Esophagus squamous epithelium (tissue), 5 donors: ENCODE measurements around the gene ARF6. TPM values are rescaled to one million over a fixed set of nuclear protein-coding genes. Genes with fewer than 3 reads are reported as not detected.
"Not testable (repeated sequence)": the region's sequence is repeated elsewhere in the genome, so short reads cannot be mapped to it uniquely, and the experiment has no call there.

Source experiments
- DNase-seq: peaks from one replicate; lab custom pipeline; 2025; lab: John Stamatoyannopoulos, UW
- H3K27ac ChIP-seq, 4 donors: fragments of 200-600 bp; sonication (generic); one replicate each; pipeline ENCODE4 v1.5.1; 2016 to 2019; ENCODE audit warnings: mild to moderate bottlenecking in 1 of 4
- H3K27me3 ChIP-seq, 4 donors: fragments of 200-600 bp; sonication (generic); 1 replicate in 3 of 4; 2 replicates in 1 of 4; pipeline versions ENCODE4 v1.5.1 to v1.6.0; 2017 to 2021; ENCODE audit warnings: antibody characterized with exemption in 1 of 4
- H3K36me3 ChIP-seq, 3 donors: fragments of 200-600 bp; sonication (generic); one replicate each; pipeline ENCODE4 v1.5.1; 2016 to 2019
- H3K4me1 ChIP-seq, 3 donors: fragments of 200-600 bp; sonication (generic); one replicate each; pipeline ENCODE4 v1.5.1; 2017 to 2019
- H3K4me3 ChIP-seq, 4 donors: fragments of 200-600 bp; sonication (generic); 1 replicate in 3 of 4; 2 replicates in 1 of 4; pipeline ENCODE4 v1.5.1; 2016 to 2019; ENCODE audit warnings: mild to moderate bottlenecking in 2 of 4, moderate library complexity in 1 of 4
- H3K9me3 ChIP-seq, 3 donors: fragments of 200-600 bp; sonication (generic); one replicate each; pipeline ENCODE4 v1.5.1; 2016 to 2019
- POLR2A ChIP-seq, 4 donors: fragments of 450-650 bp; IDR thresholded peaks; one replicate each; pipeline ENCODE4 v1.6.1; 2017; ENCODE audit warnings: antibody characterized with exemption in 4 of 4, mild to moderate bottlenecking in 4 of 4, moderate library complexity in 3 of 4
- WGBS, 2 donors: methylation state at CpG; one replicate each; pipeline ENCODE4 v1.1.5; 2018; 5-methylcytosine and 5-hydroxymethylcytosine counted together
- intact Hi-C: fragments of 100-400 bp; cut with DNase I; formaldehyde crosslinking; loops from one replicate; pipeline ENCODE4 v1.15.0; 2022
- total RNA-seq, 4 donors: library from RNA; depleted of rRNA; stranded (reverse); fragments of >200 nt; gene quantifications; one replicate each; pipeline ENCODE4 v1.1.0, GENCODE V29; 2016
- TF ChIP-seq, protein P1 (sequence below), 6 experiments: fragments of 450-650 bp in 4 of 6; fragments of 200-600 bp in 2 of 6; sonication (generic) in 2 of 6; IDR thresholded peaks; one replicate each; pipeline ENCODE4 v1.5.1; 2016 to 2019; ENCODE audit warnings: antibody characterized with exemption in 6 of 6, mild to moderate bottlenecking in 4 of 6, moderate library complexity in 4 of 6
- donor health status: DM: yes; HTN: yes; CAD: no.

The ARF6 gene
- total RNA-seq, 4 donors from 2014 or later = 109 to 156 (median 133) TPM

DNA sequence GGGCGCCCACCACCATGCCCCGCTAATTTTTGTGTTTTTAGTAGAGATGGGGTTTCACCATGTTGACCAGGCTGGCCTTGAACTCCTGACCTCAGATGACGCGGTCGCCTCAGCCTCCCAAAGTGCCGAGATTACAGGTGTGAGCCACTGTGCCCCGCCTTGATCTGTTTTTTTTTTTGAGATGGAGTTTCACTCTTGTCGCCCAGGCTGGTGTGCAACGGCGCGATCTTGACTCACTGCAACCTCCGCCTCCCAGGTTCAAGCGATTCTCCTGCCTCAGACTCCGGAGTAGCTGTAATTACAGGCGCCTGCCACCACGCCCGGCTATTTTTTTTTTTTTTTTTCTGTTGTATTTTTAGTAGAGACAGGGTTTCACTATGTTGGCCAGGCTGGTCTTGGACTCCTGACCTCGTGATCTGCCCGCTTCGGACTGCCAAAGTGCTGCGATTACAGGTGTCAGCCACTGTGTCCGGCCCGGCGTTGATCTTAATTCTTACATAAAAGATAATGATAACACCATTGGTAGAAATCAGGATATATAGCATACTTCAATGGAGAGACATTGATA, 9.9 kb downstream of the ARF6 start:
- intact Hi-C loops, H3K36me3 ChIP-seq, DNase-seq, H3K4me3 ChIP-seq, H3K27me3 ChIP-seq, H3K9me3 ChIP-seq: not testable (repeated sequence)
- H3K27ac ChIP-seq = peak overlapping the region in 1 of 4 donors; percentile 13
- TF ChIP-seq, protein P1, sequence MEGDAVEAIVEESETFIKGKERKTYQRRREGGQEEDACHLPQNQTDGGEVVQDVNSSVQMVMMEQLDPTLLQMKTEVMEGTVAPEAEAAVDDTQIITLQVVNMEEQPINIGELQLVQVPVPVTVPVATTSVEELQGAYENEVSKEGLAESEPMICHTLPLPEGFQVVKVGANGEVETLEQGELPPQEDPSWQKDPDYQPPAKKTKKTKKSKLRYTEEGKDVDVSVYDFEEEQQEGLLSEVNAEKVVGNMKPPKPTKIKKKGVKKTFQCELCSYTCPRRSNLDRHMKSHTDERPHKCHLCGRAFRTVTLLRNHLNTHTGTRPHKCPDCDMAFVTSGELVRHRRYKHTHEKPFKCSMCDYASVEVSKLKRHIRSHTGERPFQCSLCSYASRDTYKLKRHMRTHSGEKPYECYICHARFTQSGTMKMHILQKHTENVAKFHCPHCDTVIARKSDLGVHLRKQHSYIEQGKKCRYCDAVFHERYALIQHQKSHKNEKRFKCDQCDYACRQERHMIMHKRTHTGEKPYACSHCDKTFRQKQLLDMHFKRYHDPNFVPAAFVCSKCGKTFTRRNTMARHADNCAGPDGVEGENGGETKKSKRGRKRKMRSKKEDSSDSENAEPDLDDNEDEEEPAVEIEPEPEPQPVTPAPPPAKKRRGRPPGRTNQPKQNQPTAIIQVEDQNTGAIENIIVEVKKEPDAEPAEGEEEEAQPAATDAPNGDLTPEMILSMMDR (IDR thresholded peaks at IDR 0.05) = peak in 1 of 6 experiments; percentile 16
- peaks cover 13 to 68% (median 24%) of the 10 kb centered on the region in 3 donors for H3K4me1 ChIP-seq
- 78 to 82% methylated on average over 22 of the region's 24 CpGs for WGBS, 2 donors

DNA sequence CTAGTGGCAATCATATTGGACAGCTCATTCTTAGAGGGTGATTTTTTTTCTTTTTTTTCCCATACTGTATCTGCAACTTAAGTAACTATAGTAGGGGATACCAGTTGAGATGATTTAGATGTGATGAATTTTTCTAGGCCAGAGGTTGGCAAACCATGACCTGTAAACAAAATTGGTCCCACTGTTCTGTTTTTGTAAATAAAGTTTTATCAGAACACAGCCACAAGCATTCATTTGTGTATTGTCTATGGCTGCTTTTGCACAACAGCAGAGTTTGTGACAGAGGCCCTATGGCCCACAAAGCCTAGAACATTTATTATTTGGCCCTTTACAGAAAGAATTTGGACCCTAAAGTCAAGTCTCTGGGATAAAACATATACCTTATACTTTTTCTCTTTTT, 11.4 kb downstream of the ARF6 start:
- DNase-seq = no peak
- Histone ChIP-seq H3K9me3 (no peaks in the 10 kb centered on the region), H3K4me1 (peaks cover 8 to 68% (median 19%) of the 10 kb centered on the region in 3 donors), H3K27me3 (no peaks in the 10 kb centered on the region), H3K27ac (peak overlapping the region in 2 of 4 donors; percentile 89 to 90), H3K36me3 (no peaks in the 10 kb centered on the region), H3K4me3 (no peak overlapping the region)
- TF ChIP-seq POLR2A (IDR thresholded peaks at IDR 0.05) = no peak
- TF ChIP-seq, protein P1 (IDR thresholded peaks at IDR 0.05) = no peak
- intact Hi-C loops = no loop called here

DNA sequence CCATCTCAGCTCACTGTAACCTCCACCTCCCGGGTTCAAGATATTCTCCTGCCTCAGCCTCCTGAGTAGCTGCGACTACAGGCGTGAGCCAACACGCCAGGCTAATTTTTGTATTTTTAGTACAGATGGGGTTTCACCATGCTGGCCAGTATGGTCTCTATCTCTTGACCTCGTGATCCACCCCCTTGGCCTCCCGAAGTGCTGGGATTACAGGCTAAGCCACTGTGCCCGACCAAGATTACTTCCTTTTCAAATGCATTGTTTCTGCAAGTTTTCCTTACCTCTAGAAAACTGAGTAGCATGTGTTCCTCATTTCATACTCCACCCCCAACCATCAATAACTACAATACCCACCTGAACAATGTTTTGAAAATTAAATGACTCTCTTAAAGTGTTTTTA, 13.1 kb downstream of the ARF6 start:
- intact Hi-C loops = no loop called here
- TF ChIP-seq, protein P1 (IDR thresholded peaks at IDR 0.05) = no peak
- no peak for TF ChIP-seq POLR2A (IDR thresholded peaks at IDR 0.05)
- H3K27me3 ChIP-seq = no peaks in the 10 kb centered on the region
- no peaks in the 10 kb centered on the region for H3K9me3 ChIP-seq
- peak overlapping the region; percentile 42 to 90 (median 86) for H3K27ac ChIP-seq
- WGBS, 2 donors = 51 to 72% methylated on average over 7 of the region's 7 CpGs
- H3K36me3 ChIP-seq = no peaks in the 10 kb centered on the region
- no peak for DNase-seq
- H3K4me3 ChIP-seq = no peak overlapping the region
- H3K4me1 ChIP-seq = peaks cover 14 to 68% (median 22%) of the 10 kb centered on the region in 3 donors

GRCh38 chr14:49907186-49907585, 14.3 kb downstream of the ARF6 start:
- no peaks in the 10 kb centered on the region for H3K27me3 ChIP-seq
- 27 to 45% methylated on average over 5 of the region's 5 CpGs for WGBS, 2 donors
- no peak overlapping the region for H3K4me3 ChIP-seq
- H3K4me1 ChIP-seq = peaks cover 17 to 73% (median 25%) of the 10 kb centered on the region in 3 donors
- H3K27ac ChIP-seq = peak overlapping the region; percentile 78 to 90 (median 86)
- no peak for DNase-seq
- H3K36me3 ChIP-seq = no peaks in the 10 kb centered on the region
- TF ChIP-seq POLR2A (IDR thresholded peaks at IDR 0.05) = no peak
- TF ChIP-seq, protein P1 (IDR thresholded peaks at IDR 0.05) = no peak
- intact Hi-C loops = no loop called here
- H3K9me3 ChIP-seq = no peaks in the 10 kb centered on the region

GRCh38 chr14:49908433-49908782, 15.5 kb downstream of the ARF6 start:
- Histone ChIP-seq H3K9me3 (no peaks in the 10 kb centered on the region), H3K4me3 (no peak overlapping the region), H3K27ac (peak overlapping the region; percentile 82 to 90 (median 88)), H3K27me3 (no peaks in the 10 kb centered on the region), H3K4me1 (peaks cover 17 to 81% (median 25%) of the 10 kb centered on the region in 3 donors), H3K36me3 (no peaks in the 10 kb centered on the region)
- 0% methylated on average over 1 of the region's 1 CpG for WGBS, 2 donors
- intact Hi-C loops = no loop called here
- DNase-seq = no peak
- no peak for TF ChIP-seq POLR2A (IDR thresholded peaks at IDR 0.05)
- TF ChIP-seq, protein P1 (IDR thresholded peaks at IDR 0.05) = no peak
